Activated CD4-positive, alpha-beta T cell treated with anti-CD3 and anti-CD28 coated beads, Interleukin-2, amount 10 ng/mL, durations not matched to agents 24 days and 14 days (primary cell): ENCODE results near the gene LPP. TPM values are rescaled to one million over a fixed set of nuclear protein-coding genes. Genes with fewer than 3 reads are reported as not detected.

ENCODE experiments used
- DNase-seq: peaks from one replicate; pipeline ENCODE4 v3.0.0; 2022
- H3K27ac Mint-ChIP-seq: one replicate; pipeline ENCODE4 v1.8.0; 2022; ENCODE audit warnings: mild to moderate bottlenecking, mixed read lengths
- H3K27me3 Mint-ChIP-seq: one replicate; pipeline ENCODE4 v1.8.0; 2022; ENCODE audit warnings: mixed read lengths
- H3K36me3 Mint-ChIP-seq: one replicate; pipeline ENCODE4 v1.8.0; 2022; ENCODE audit warnings: low read depth, mild to moderate bottlenecking, mixed read lengths
- H3K4me1 Mint-ChIP-seq: one replicate; pipeline ENCODE4 v1.8.0; 2021; ENCODE audit warnings: mixed read lengths
- H3K4me3 Mint-ChIP-seq: one replicate; pipeline ENCODE4 v1.8.0; 2022; ENCODE audit warnings: mild to moderate bottlenecking, moderate library complexity, mixed read lengths
- H3K9me3 Mint-ChIP-seq: one replicate; pipeline ENCODE4 v1.8.0; 2021; ENCODE audit warnings: mixed read lengths
- intact Hi-C: fragments of 100-400 bp; cut with micrococcal nuclease; formaldehyde crosslinking; loops from one replicate; pipeline ENCODE4 v1.15.1; 2023
- total RNA-seq: library from RNA; stranded (reverse); gene quantifications from 2 replicates; pipeline ENCODE4 v1.2.3, GENCODE V29; 2022

The LPP gene
- total RNA-seq, 1 donor from 2014 or later, result 41.4 TPM

GRCh38 chr3:188869628-188870027, 715.7 kb downstream of the LPP start:
- H3K4me3 Mint-ChIP-seq, result no peak overlapping the region
- peaks cover 31% of the 10 kb centered on the region for H3K36me3 Mint-ChIP-seq
- DNase-seq, result no peak
- no peaks in the 10 kb centered on the region for H3K27me3 Mint-ChIP-seq
- intact Hi-C loops, result loop anchor here (10.0 kb wide), 1 partner anchor 75 kb away; no protein-coding TSS in a partner anchor
- H3K9me3 Mint-ChIP-seq, result no peaks in the 10 kb centered on the region
- H3K4me1 Mint-ChIP-seq, result no peaks in the 10 kb centered on the region
- H3K27ac Mint-ChIP-seq, result no peak overlapping the region

GRCh38 chr3:188870431-188870830, 716.5 kb downstream of the LPP start:
- intact Hi-C loops, result loop anchor here (10.0 kb wide), 1 partner anchor 74 kb away; no protein-coding TSS in a partner anchor
- Mint-ChIP-seq H3K4me3 (no peak overlapping the region), H3K27ac (no peak overlapping the region), H3K36me3 (peaks cover 37% of the 10 kb centered on the region), H3K4me1 (no peaks in the 10 kb centered on the region), H3K9me3 (no peaks in the 10 kb centered on the region), H3K27me3 (no peaks in the 10 kb centered on the region)
- no peak for DNase-seq

- H3K36me3 Mint-ChIP-seq, result peaks cover 29% of the 10 kb centered on the region
- DNase-seq, result no peak
- intact Hi-C loops, result loop anchor here (10.0 kb wide), 1 partner anchor 70 kb away; no protein-coding TSS in a partner anchor
- no peaks in the 10 kb centered on the region for H3K27me3 Mint-ChIP-seq
- no peaks in the 10 kb centered on the region for H3K9me3 Mint-ChIP-seq
- H3K4me1 Mint-ChIP-seq, result no peaks in the 10 kb centered on the region
- no peak overlapping the region for H3K4me3 Mint-ChIP-seq
- H3K27ac Mint-ChIP-seq, result no peak overlapping the region
Measured at GRCh38 chr3:188874576-188874975, 720.6 kb downstream of the LPP start.

GRCh38 chr3:188875413-188875812, 721.5 kb downstream of the LPP start:
- Mint-ChIP-seq H3K27me3 (no peaks in the 10 kb centered on the region), H3K9me3 (no peaks in the 10 kb centered on the region), H3K27ac (no peak overlapping the region), H3K4me3 (no peak overlapping the region), H3K36me3 (peaks cover 26% of the 10 kb centered on the region), H3K4me1 (no peaks in the 10 kb centered on the region)
- no peak for DNase-seq
- intact Hi-C loops, result loop anchor here (5.0 to 10.0 kb wide), 2 partner anchors 37 to 69 kb away; no protein-coding TSS in a partner anchor

GRCh38 chr3:188876370-188876769, 722.4 kb downstream of the LPP start:
- peaks cover 30% of the 10 kb centered on the region for H3K36me3 Mint-ChIP-seq
- peaks cover 2% of the 10 kb centered on the region for H3K4me1 Mint-ChIP-seq
- no peak for DNase-seq
- no peaks in the 10 kb centered on the region for H3K9me3 Mint-ChIP-seq
- intact Hi-C loops, result loop anchor here (5.0 to 10.0 kb wide), 2 partner anchors 36 to 68 kb away; no protein-coding TSS in a partner anchor
- H3K27ac Mint-ChIP-seq, result no peak overlapping the region
- H3K4me3 Mint-ChIP-seq, result no peak overlapping the region
- no peaks in the 10 kb centered on the region for H3K27me3 Mint-ChIP-seq

GRCh38 chr3:188877381-188877780, 723.4 kb downstream of the LPP start:
- Mint-ChIP-seq H3K27me3 (no peaks in the 10 kb centered on the region), H3K9me3 (no peaks in the 10 kb centered on the region), H3K27ac (no peak overlapping the region), H3K4me1 (peaks cover 2% of the 10 kb centered on the region), H3K36me3 (peaks cover 34% of the 10 kb centered on the region), H3K4me3 (no peak overlapping the region)
- intact Hi-C loops, result loop anchor here (5.0 to 10.0 kb wide), 2 partner anchors 35 to 67 kb away; no protein-coding TSS in a partner anchor
- DNase-seq, result no peak

- no peak for DNase-seq
- no peak overlapping the region for H3K27ac Mint-ChIP-seq
- H3K4me1 Mint-ChIP-seq, result peaks cover 2% of the 10 kb centered on the region
- H3K4me3 Mint-ChIP-seq, result no peak overlapping the region
- H3K36me3 Mint-ChIP-seq, result peaks cover 35% of the 10 kb centered on the region
- intact Hi-C loops, result loop anchor here (5.0 to 10.0 kb wide), 2 partner anchors 34 to 67 kb away; no protein-coding TSS in a partner anchor
- no peaks in the 10 kb centered on the region for H3K27me3 Mint-ChIP-seq
- H3K9me3 Mint-ChIP-seq, result no peaks in the 10 kb centered on the region
Measured at GRCh38 chr3:188878076-188878475, 724.1 kb downstream of the LPP start.

- Mint-ChIP-seq H3K27me3 (no peaks in the 10 kb centered on the region), H3K36me3 (peaks cover 24% of the 10 kb centered on the region), H3K27ac (no peak overlapping the region), H3K9me3 (no peaks in the 10 kb centered on the region), H3K4me1 (peaks cover 2% of the 10 kb centered on the region), H3K4me3 (no peak overlapping the region)
- no peak for DNase-seq
- intact Hi-C loops, result no loop called here
Measured at GRCh38 chr3:188881954-188882641, 728.1 kb downstream of the LPP start.

- no peak overlapping the region for H3K27ac Mint-ChIP-seq
- H3K27me3 Mint-ChIP-seq, result no peaks in the 10 kb centered on the region
- no peaks in the 10 kb centered on the region for H3K9me3 Mint-ChIP-seq
- H3K36me3 Mint-ChIP-seq, result peaks cover 27% of the 10 kb centered on the region
- DNase-seq, result no peak
- H3K4me1 Mint-ChIP-seq, result peaks cover 2% of the 10 kb centered on the region
- no peak overlapping the region for H3K4me3 Mint-ChIP-seq
- intact Hi-C loops, result no loop called here
Measured at GRCh38 chr3:188884299-188885043, 730.5 kb downstream of the LPP start.

- no peaks in the 10 kb centered on the region for H3K27me3 Mint-ChIP-seq
Measured at GRCh38 chr3:188888321-188889053, 734.5 kb downstream of the LPP start.

GRCh38 chr3:188889054-188889491, 735.1 kb downstream of the LPP start:
- peaks cover 13% of the 10 kb centered on the region for H3K36me3 Mint-ChIP-seq
- peaks cover 2% of the 10 kb centered on the region for H3K4me1 Mint-ChIP-seq
- H3K4me3 Mint-ChIP-seq, result no peak overlapping the region
- no peak overlapping the region for H3K27ac Mint-ChIP-seq
- no peak for DNase-seq
- intact Hi-C loops, result no loop called here
- no peaks in the 10 kb centered on the region for H3K27me3 Mint-ChIP-seq
- H3K9me3 Mint-ChIP-seq, result no peaks in the 10 kb centered on the region

More at GRCh38 chr3:188888321-188889053, 734.5 kb downstream of the LPP start:
- no peak for DNase-seq
- Mint-ChIP-seq H3K36me3 (peaks cover 16% of the 10 kb centered on the region), H3K27ac (no peak overlapping the region), H3K4me1 (peaks cover 2% of the 10 kb centered on the region), H3K9me3 (no peaks in the 10 kb centered on the region), H3K4me3 (no peak overlapping the region)
- intact Hi-C loops, result no loop called here

- H3K27ac Mint-ChIP-seq, result no peak overlapping the region
- H3K36me3 Mint-ChIP-seq, result peaks cover 10% of the 10 kb centered on the region
- intact Hi-C loops, result no loop called here
- H3K4me3 Mint-ChIP-seq, result no peak overlapping the region
- no peaks in the 10 kb centered on the region for H3K9me3 Mint-ChIP-seq
- DNase-seq, result no peak
- H3K4me1 Mint-ChIP-seq, result peaks cover 2% of the 10 kb centered on the region
- no peaks in the 10 kb centered on the region for H3K27me3 Mint-ChIP-seq
Measured at GRCh38 chr3:188890572-188891270, 736.8 kb downstream of the LPP start.

- Mint-ChIP-seq H3K9me3 (no peaks in the 10 kb centered on the region), H3K27ac (no peak overlapping the region), H3K4me3 (no peak overlapping the region), H3K4me1 (peaks cover 5% of the 10 kb centered on the region), H3K27me3 (peaks cover 5% of the 10 kb centered on the region), H3K36me3 (no peaks in the 10 kb centered on the region)
- DNase-seq, result no peak
- intact Hi-C loops, result no loop called here
Measured at GRCh38 chr3:188899881-188900280, 745.9 kb downstream of the LPP start.
